HL-60/S4 treated with retinoic acid at 250 ng/mL for 4 days and 3 days (cell line): ENCODE results near the gene GPR17.

ENCODE experiments used
- in situ Hi-C: fragments of 300-500 bp; cut with MboI; formaldehyde crosslinking; loops from 2 replicates; pipeline ENCODE4 v1.7.0; 2022; ENCODE audit warnings: low sequenced_read_pairs

The GPR17 gene

DNA sequence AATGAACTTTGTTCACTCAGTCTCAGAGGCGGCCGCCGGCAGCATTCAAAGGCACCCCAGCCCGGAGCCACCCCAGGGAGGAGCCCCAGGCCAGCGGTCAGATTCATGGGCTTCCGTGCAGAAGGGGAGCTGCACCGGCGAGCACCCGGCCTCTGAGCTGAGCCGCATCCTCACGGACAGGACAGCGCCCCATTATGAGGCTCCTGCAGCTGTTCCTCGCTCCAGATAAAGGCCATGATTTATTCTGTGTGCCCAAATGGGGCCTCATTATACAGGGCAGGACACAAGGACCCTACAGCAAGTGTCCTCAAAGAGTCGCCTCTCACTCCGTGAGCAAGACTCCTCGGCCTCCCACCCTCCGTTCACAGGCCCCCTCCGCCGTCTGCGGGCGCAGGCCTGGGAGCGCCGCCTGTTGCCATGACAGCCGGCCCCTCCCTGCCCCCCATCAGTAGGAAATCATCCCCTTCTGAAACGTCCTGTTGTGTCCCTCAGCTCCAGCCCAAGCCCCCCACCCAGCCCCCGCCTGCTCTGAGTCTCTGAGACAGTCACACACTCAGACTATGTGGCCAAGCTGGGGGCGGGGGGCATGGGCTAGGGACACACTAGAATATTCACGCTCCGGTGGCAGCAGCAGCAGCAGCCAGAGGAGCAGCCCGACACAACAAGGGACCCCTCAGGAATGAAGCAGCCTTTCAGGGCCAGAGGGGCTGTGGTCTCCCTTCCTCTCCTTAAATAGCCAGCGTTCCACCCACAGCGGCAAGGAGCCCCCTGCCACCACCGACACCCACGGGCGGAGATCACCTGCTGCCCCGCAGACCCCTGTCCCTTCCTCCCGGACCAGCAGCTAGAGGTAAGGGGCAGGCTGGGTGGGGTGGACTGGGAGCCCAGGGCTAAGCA, at the start of gene GPR17:
TSS of gene GPR17 (plus strand) at position 759 of the 897 bp plus-strand sequence. CDS start 4,583 bp downstream, outside the sequence.
- in situ Hi-C loops, result no loop called here

DNA sequence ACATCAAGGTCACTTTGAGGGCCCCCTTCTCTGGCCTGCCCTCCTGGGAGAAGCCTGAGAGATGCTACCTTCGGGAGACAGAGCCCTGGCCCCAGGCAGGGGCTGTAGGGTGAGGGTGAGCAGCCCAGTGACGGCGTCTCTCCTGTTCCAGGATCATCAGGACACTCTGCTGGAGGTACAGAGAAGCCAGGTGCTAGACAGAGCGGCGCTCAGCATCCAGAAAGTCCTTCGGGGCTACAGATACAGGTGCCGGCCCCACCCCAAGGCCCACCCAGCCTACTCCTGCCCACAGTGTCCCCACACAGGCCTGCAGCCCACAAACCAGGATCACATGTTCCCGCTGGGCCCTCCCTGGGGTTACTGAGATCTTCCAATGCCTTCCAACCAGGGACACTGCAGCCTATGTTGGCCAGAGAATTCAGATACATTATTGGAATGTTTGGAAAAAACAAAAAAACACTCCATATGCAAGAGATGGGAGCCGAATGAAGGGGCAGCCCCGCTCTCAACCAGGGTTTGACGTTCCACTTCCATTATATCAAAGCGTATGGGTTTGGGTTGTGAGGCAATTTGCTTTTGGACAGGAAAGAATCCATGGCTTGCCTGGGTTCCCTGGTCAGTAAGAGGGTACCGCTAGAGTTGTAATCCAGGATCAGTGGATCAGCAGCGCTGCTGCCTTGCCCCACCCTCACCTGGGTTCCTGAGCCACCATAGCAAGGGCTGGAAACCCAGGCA, 49.5 kb upstream of the GPR17 start:
- in situ Hi-C loops, result no loop called here

- in situ Hi-C loops, result no loop called here
These were observed 48.6 kb upstream of the GPR17 start for GRCh38 chr2:127597046-127597983.

- in situ Hi-C loops, result no loop called here
These were observed 48.0 kb upstream of the GPR17 start for GRCh38 chr2:127597984-127598380.

GRCh38 chr2:127598711-127599110, 47.2 kb upstream of the GPR17 start:
- in situ Hi-C loops, result no loop called here

DNA sequence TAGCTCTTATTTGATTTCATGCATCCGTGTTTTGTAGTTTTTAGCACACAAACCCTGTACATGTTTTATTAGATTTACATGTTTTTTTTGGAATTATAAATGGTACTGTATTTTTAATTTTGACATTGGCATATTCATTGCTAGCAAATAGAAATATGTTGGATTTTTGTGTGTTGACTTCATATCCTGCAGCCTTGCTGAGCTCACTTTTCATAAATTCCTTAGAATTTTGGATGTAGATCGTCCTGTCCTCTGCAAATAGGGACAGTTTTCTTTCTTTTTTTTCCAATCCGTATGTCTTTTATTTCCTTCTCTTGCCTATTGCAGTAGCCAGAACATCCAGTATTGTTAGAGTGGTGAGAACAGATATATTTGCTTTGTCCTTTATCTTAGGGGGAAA, 46.7 kb upstream of the GPR17 start:
- in situ Hi-C loops, result no loop called here

GRCh38 chr2:127604986-127605385, 41.0 kb upstream of the GPR17 start:
- in situ Hi-C loops, result no loop called here

DNA sequence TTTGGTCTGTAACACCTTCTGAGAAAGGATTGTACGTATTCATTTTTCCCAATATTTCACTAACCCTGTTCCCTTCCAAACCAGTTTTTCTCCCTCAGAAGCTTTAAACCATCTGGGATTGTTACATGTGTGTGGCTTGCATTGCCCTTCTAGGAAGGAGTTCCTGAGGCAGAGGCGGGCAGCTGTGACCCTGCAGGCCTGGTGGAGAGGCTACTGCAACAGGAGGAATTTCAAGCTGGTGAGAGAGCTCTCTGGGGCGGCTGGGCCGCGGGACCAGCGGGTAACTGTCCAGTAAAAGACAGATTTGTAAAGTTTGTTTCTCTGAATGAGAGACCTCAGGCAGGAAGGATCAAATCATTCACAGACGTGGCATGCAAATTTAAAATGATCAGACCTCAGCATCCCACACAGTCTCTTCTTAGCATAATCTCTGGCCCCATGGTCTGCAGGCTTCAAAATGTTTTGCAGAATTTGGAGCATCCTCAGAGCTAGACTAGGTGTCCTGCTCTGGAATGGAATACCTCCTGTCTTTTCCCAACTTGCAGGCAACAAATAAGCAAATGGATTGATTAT, 40.2 kb upstream of the GPR17 start:
- in situ Hi-C loops, result no loop called here

DNA sequence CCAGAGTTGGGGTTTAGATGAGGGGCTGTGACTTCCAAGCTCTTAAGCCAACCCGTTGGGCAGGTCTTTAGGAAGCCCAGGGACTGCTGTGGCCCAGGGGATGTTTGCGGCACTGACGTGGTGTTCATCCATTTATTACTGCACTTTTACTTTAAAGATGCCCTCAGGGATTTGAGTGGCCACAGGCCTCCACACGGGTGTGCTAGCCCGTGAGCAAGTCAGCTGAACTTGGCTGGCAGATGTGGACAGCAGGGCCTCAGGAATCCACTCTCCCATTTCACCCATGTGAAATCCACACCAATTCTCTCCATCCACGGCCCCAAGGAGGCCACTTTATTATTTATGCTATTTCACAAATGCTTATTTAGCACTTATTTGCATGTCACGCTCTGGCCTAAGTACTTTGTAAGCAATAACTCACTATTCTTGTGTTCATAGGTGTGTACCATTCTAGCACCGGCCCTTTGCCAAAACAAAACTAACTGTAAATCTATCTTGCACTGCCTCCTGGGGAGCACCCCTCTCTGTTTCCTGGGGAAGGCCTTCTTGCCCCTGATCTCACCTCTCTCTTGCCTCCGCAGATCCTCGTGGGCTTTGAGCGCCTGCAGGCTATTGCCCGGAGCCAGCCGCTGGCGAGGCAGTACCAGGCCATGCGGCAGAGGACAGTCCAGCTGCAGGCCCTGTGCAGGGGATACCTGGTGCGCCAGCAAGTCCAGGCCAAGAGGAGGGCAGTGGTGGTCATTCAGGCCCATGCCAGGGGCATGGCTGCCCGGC, 39.1 kb upstream of the GPR17 start:
- in situ Hi-C loops, result no loop called here

GRCh38 chr2:127607399-127607908, 38.5 kb upstream of the GPR17 start:
- in situ Hi-C loops, result no loop called here

GRCh38 chr2:127608061-127609030, 37.6 kb upstream of the GPR17 start:
- in situ Hi-C loops, result no loop called here

DNA sequence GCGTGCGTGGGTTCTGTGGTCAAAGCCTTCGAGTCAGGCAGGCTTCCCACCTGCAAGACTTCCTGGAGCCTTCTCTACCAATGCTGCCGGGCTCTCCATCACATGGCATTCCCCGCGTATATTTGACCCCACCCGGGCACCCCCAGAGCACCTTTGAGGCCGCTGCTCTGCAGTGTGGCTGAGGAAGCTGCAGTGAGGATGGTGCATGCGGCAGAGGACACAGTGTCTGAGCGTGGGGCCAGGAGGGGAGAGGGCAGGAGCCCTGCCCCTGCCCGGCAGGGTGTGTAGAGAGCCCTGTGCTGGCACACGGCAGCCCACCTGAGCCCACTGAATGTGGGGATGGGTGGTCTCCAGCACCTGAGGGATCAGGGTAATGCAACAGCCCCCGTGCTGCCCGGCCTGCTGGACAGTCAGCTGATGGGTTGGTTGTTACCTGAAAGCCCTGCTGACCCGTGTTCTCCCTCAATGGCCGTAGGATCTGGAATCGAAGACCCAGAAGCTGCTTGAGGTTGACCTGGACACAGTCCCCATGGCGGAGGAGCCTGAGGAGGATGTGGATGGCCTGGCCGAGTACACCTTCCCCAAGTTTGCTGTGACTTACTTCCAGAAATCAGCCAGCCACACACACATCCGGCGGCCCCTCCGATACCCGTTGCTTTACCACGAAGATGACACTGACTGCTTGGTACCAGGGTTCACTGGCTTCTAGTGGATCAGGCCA, 36.8 kb upstream of the GPR17 start:
- in situ Hi-C loops, result no loop called here

- in situ Hi-C loops, result no loop called here
These were observed 36.1 kb upstream of the GPR17 start for GRCh38 chr2:127609818-127610217.

- in situ Hi-C loops, result no loop called here
These were observed 35.4 kb upstream of the GPR17 start for GRCh38 chr2:127610561-127610960.

- in situ Hi-C loops, result no loop called here
These were observed 34.7 kb upstream of the GPR17 start for GRCh38 chr2:127611076-127611925.

- in situ Hi-C loops, result no loop called here
These were observed 33.7 kb upstream of the GPR17 start for GRCh38 chr2:127612111-127612822.
